Measurements from ENCODE around the gene EXOSC9.

- TF ChIP-seq, protein P1, sequence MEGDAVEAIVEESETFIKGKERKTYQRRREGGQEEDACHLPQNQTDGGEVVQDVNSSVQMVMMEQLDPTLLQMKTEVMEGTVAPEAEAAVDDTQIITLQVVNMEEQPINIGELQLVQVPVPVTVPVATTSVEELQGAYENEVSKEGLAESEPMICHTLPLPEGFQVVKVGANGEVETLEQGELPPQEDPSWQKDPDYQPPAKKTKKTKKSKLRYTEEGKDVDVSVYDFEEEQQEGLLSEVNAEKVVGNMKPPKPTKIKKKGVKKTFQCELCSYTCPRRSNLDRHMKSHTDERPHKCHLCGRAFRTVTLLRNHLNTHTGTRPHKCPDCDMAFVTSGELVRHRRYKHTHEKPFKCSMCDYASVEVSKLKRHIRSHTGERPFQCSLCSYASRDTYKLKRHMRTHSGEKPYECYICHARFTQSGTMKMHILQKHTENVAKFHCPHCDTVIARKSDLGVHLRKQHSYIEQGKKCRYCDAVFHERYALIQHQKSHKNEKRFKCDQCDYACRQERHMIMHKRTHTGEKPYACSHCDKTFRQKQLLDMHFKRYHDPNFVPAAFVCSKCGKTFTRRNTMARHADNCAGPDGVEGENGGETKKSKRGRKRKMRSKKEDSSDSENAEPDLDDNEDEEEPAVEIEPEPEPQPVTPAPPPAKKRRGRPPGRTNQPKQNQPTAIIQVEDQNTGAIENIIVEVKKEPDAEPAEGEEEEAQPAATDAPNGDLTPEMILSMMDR (conservative IDR thresholded peaks at IDR 0.05; ENCODE audit: low read length): no peak
- no peak for TF ChIP-seq EZH2phosphoT487 (IDR thresholded peaks at IDR 0.05; ENCODE audit: borderline replicate concordance, low read depth, low read length)
Measured at GRCh38 chr4:121791481-121791880, 9.6 kb upstream of the EXOSC9 start.

Measured in OCI-LY7 (cell line).